ENCODE data around the gene DKK1. TPM values are rescaled to one million over a fixed set of nuclear protein-coding genes. Genes with fewer than 3 reads are reported as not detected.

Gene DKK1
- total and polyA plus RNA-seq, 4 donors, result 3.5 to 8.6 (median 7.6) TPM

- H3K36me3 ChIP-seq (ENCODE audit: control insufficient read depth, insufficient read depth, low read length), result no peaks in the 10 kb centered on the region
- no peak for DNase-seq (ENCODE audit: low read depth in 4 of 6, low spot score in 6 of 6)
- WGBS (ENCODE audit: insufficient coverage), result no CpG with 5 or more reads among the region's 1 CpG
Measured at GRCh38 chr10:52334595-52334994, 20.5 kb downstream of the DKK1 start.

GRCh38 chr10:52335665-52336064 is 21.6 kb downstream of the DKK1 start:
- Histone ChIP-seq H3K36me3 (ENCODE audit: control insufficient read depth, insufficient read depth, low read length) (no peaks in the 10 kb centered on the region), H3K27ac (ENCODE audit: low read depth, low read length) (no peak overlapping the region), H3K9me3 (ENCODE audit: control insufficient read depth, insufficient read depth, low read length) (no peaks in the 10 kb centered on the region), H3K4me3 (ENCODE audit: low read depth, low read length) (no peak overlapping the region), H3K4me1 (ENCODE audit: control insufficient read depth, insufficient read depth, low read length) (no peaks in the 10 kb centered on the region), H3K27me3 (ENCODE audit: control insufficient read depth, insufficient read depth, low read length) (no peaks in the 10 kb centered on the region)
- no peak for DNase-seq (ENCODE audit: low read depth in 4 of 6, low spot score in 6 of 6)
- WGBS (ENCODE audit: insufficient coverage), result no CpG with 5 or more reads among the region's 1 CpG

More at GRCh38 chr10:52334595-52334994, 20.5 kb downstream of the DKK1 start:
- no peaks in the 10 kb centered on the region for H3K9me3 ChIP-seq (ENCODE audit: control insufficient read depth, insufficient read depth, low read length)
- H3K27me3 ChIP-seq (ENCODE audit: control insufficient read depth, insufficient read depth, low read length), result no peaks in the 10 kb centered on the region
- H3K4me3 ChIP-seq (ENCODE audit: low read depth, low read length), result no peak overlapping the region
- H3K4me1 ChIP-seq (ENCODE audit: control insufficient read depth, insufficient read depth, low read length), result no peaks in the 10 kb centered on the region
- H3K27ac ChIP-seq (ENCODE audit: low read depth, low read length), result no peak overlapping the region

GRCh38 chr10:52337225-52337624 is 23.1 kb downstream of the DKK1 start:
- no CpG with 5 or more reads among the region's 1 CpG for WGBS (ENCODE audit: insufficient coverage)

GRCh38 chr10:52343439-52343838 is 29.4 kb downstream of the DKK1 start:
- Histone ChIP-seq H3K36me3 (ENCODE audit: control insufficient read depth, insufficient read depth, low read length) (peaks cover 2% of the 10 kb centered on the region), H3K4me3 (ENCODE audit: low read depth, low read length) (no peak overlapping the region), H3K4me1 (ENCODE audit: control insufficient read depth, insufficient read depth, low read length) (no peaks in the 10 kb centered on the region), H3K9me3 (ENCODE audit: control insufficient read depth, insufficient read depth, low read length) (no peaks in the 10 kb centered on the region), H3K27ac (ENCODE audit: low read depth, low read length) (no peak overlapping the region), H3K27me3 (ENCODE audit: control insufficient read depth, insufficient read depth, low read length) (no peaks in the 10 kb centered on the region)
- WGBS (ENCODE audit: insufficient coverage), result no CpG with 5 or more reads among the region's 4 CpGs
- DNase-seq (ENCODE audit: low read depth in 4 of 6, low spot score in 6 of 6), result no peak

More at GRCh38 chr10:52337225-52337624, 23.1 kb downstream of the DKK1 start:
- no peak for DNase-seq (ENCODE audit: low read depth in 4 of 6, low spot score in 6 of 6)
- Histone ChIP-seq H3K27me3 (ENCODE audit: control insufficient read depth, insufficient read depth, low read length) (no peaks in the 10 kb centered on the region), H3K27ac (ENCODE audit: low read depth, low read length) (no peak overlapping the region), H3K36me3 (ENCODE audit: control insufficient read depth, insufficient read depth, low read length) (no peaks in the 10 kb centered on the region), H3K4me1 (ENCODE audit: control insufficient read depth, insufficient read depth, low read length) (no peaks in the 10 kb centered on the region), H3K4me3 (ENCODE audit: low read depth, low read length) (no peak overlapping the region), H3K9me3 (ENCODE audit: control insufficient read depth, insufficient read depth, low read length) (no peaks in the 10 kb centered on the region)

- H3K27ac ChIP-seq (ENCODE audit: low read depth, low read length), result no peak overlapping the region
- peaks cover 2% of the 10 kb centered on the region for H3K36me3 ChIP-seq (ENCODE audit: control insufficient read depth, insufficient read depth, low read length)
- no peak overlapping the region for H3K4me3 ChIP-seq (ENCODE audit: low read depth, low read length)
- no peaks in the 10 kb centered on the region for H3K27me3 ChIP-seq (ENCODE audit: control insufficient read depth, insufficient read depth, low read length)
- WGBS (ENCODE audit: insufficient coverage), result 95% methylated on average over 23 of the region's 27 CpGs
- H3K9me3 ChIP-seq (ENCODE audit: control insufficient read depth, insufficient read depth, low read length), result no peaks in the 10 kb centered on the region
- DNase-seq (ENCODE audit: low read depth in 4 of 6, low spot score in 6 of 6), result no peak
- no peaks in the 10 kb centered on the region for H3K4me1 ChIP-seq (ENCODE audit: control insufficient read depth, insufficient read depth, low read length)
Measured at GRCh38 chr10:52346394-52347326, 32.6 kb downstream of the DKK1 start.

GRCh38 chr10:52347327-52347667 is 33.2 kb downstream of the DKK1 start:
- Histone ChIP-seq H3K4me1 (ENCODE audit: control insufficient read depth, insufficient read depth, low read length) (no peaks in the 10 kb centered on the region), H3K27ac (ENCODE audit: low read depth, low read length) (no peak overlapping the region), H3K36me3 (ENCODE audit: control insufficient read depth, insufficient read depth, low read length) (peaks cover 2% of the 10 kb centered on the region), H3K27me3 (ENCODE audit: control insufficient read depth, insufficient read depth, low read length) (no peaks in the 10 kb centered on the region), H3K9me3 (ENCODE audit: control insufficient read depth, insufficient read depth, low read length) (no peaks in the 10 kb centered on the region), H3K4me3 (ENCODE audit: low read depth, low read length) (no peak overlapping the region)
- 94% methylated on average over 5 of the region's 5 CpGs for WGBS (ENCODE audit: insufficient coverage)
- no peak for DNase-seq (ENCODE audit: low read depth in 4 of 6, low spot score in 6 of 6)

- Histone ChIP-seq H3K4me1 (ENCODE audit: control insufficient read depth, insufficient read depth, low read length) (no peaks in the 10 kb centered on the region), H3K27ac (ENCODE audit: low read depth, low read length) (no peak overlapping the region), H3K27me3 (ENCODE audit: control insufficient read depth, insufficient read depth, low read length) (no peaks in the 10 kb centered on the region), H3K4me3 (ENCODE audit: low read depth, low read length) (no peak overlapping the region), H3K36me3 (ENCODE audit: control insufficient read depth, insufficient read depth, low read length) (peaks cover 2% of the 10 kb centered on the region), H3K9me3 (ENCODE audit: control insufficient read depth, insufficient read depth, low read length) (no peaks in the 10 kb centered on the region)
- 86% methylated on average over 5 of the region's 5 CpGs for WGBS (ENCODE audit: insufficient coverage)
- no peak for DNase-seq (ENCODE audit: low read depth in 4 of 6, low spot score in 6 of 6)
Measured at GRCh38 chr10:52348037-52348564, 34.0 kb downstream of the DKK1 start.

- Histone ChIP-seq H3K27ac (ENCODE audit: low read depth, low read length) (no peak overlapping the region), H3K27me3 (ENCODE audit: control insufficient read depth, insufficient read depth, low read length) (no peaks in the 10 kb centered on the region), H3K36me3 (ENCODE audit: control insufficient read depth, insufficient read depth, low read length) (no peaks in the 10 kb centered on the region), H3K4me1 (ENCODE audit: control insufficient read depth, insufficient read depth, low read length) (no peaks in the 10 kb centered on the region), H3K4me3 (ENCODE audit: low read depth, low read length) (no peak overlapping the region), H3K9me3 (ENCODE audit: control insufficient read depth, insufficient read depth, low read length) (no peaks in the 10 kb centered on the region)
- WGBS (ENCODE audit: insufficient coverage), result no CpG with 5 or more reads among the region's 2 CpGs
- DNase-seq (ENCODE audit: low read depth in 4 of 6, low spot score in 6 of 6), result no peak
Measured at GRCh38 chr10:52351914-52352330, 37.8 kb downstream of the DKK1 start.

GRCh38 chr10:52353205-52353604 is 39.1 kb downstream of the DKK1 start:
- Histone ChIP-seq H3K27me3 (ENCODE audit: control insufficient read depth, insufficient read depth, low read length) (no peaks in the 10 kb centered on the region), H3K36me3 (ENCODE audit: control insufficient read depth, insufficient read depth, low read length) (no peaks in the 10 kb centered on the region), H3K4me1 (ENCODE audit: control insufficient read depth, insufficient read depth, low read length) (no peaks in the 10 kb centered on the region), H3K4me3 (ENCODE audit: low read depth, low read length) (no peak overlapping the region), H3K9me3 (ENCODE audit: control insufficient read depth, insufficient read depth, low read length) (no peaks in the 10 kb centered on the region), H3K27ac (ENCODE audit: low read depth, low read length) (no peak overlapping the region)
- DNase-seq (ENCODE audit: low read depth in 4 of 6, low spot score in 6 of 6), result no peak
- no CpG with 5 or more reads among the region's 2 CpGs for WGBS (ENCODE audit: insufficient coverage)

- Histone ChIP-seq H3K4me1 (ENCODE audit: control insufficient read depth, insufficient read depth, low read length) (no peaks in the 10 kb centered on the region), H3K4me3 (ENCODE audit: low read depth, low read length) (no peak overlapping the region), H3K27ac (ENCODE audit: low read depth, low read length) (no peak overlapping the region), H3K36me3 (ENCODE audit: control insufficient read depth, insufficient read depth, low read length) (no peaks in the 10 kb centered on the region), H3K9me3 (ENCODE audit: control insufficient read depth, insufficient read depth, low read length) (no peaks in the 10 kb centered on the region), H3K27me3 (ENCODE audit: control insufficient read depth, insufficient read depth, low read length) (no peaks in the 10 kb centered on the region)
- no peak for DNase-seq (ENCODE audit: low read depth in 4 of 6, low spot score in 6 of 6)
- 83% methylated on average over 1 of the region's 1 CpG for WGBS (ENCODE audit: insufficient coverage)
Measured at GRCh38 chr10:52353960-52354394, 39.9 kb downstream of the DKK1 start.

Data from spinal cord (tissue), 10 donors.